ENCODE results near the gene TNFRSF21. TPM values are rescaled to one million over a fixed set of nuclear protein-coding genes. Genes with fewer than 3 reads are reported as not detected.

The TNFRSF21 gene, protein sequence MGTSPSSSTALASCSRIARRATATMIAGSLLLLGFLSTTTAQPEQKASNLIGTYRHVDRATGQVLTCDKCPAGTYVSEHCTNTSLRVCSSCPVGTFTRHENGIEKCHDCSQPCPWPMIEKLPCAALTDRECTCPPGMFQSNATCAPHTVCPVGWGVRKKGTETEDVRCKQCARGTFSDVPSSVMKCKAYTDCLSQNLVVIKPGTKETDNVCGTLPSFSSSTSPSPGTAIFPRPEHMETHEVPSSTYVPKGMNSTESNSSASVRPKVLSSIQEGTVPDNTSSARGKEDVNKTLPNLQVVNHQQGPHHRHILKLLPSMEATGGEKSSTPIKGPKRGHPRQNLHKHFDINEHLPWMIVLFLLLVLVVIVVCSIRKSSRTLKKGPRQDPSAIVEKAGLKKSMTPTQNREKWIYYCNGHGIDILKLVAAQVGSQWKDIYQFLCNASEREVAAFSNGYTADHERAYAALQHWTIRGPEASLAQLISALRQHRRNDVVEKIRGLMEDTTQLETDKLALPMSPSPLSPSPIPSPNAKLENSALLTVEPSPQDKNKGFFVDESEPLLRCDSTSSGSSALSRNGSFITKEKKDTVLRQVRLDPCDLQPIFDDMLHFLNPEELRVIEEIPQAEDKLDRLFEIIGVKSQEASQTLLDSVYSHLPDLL
- 41.2 to 94.8 TPM (median 50.2 TPM) in 3 replicates for polyA plus RNA-seq
- 18.4 TPM for polyA plus RNA-seq (2011; ENCODE audit: low read depth)
- polyA plus RNA-seq (2011; cell fraction: cytosol; rRNA removed): 77.1 and 79.5 TPM in 2 replicates
- polyA plus RNA-seq (2011; cell fraction: nucleus; rRNA removed): 86.4 and 102 TPM in 2 replicates
- polyA plus RNA-seq (2012; ENCODE audit: low replicate concordance): 42.4 and 106 TPM in 2 replicates
- polyA minus RNA-seq: 87.0 to 114 TPM (median 113 TPM) in 3 replicates
- polyA minus RNA-seq (2011; cell fraction: cytosol; rRNA and poly(A)+ RNA removed): 85.6 TPM
- 57.3 and 102 TPM in 2 replicates for polyA minus RNA-seq (2011; cell fraction: nucleus; rRNA and poly(A)+ RNA removed)

DNA sequence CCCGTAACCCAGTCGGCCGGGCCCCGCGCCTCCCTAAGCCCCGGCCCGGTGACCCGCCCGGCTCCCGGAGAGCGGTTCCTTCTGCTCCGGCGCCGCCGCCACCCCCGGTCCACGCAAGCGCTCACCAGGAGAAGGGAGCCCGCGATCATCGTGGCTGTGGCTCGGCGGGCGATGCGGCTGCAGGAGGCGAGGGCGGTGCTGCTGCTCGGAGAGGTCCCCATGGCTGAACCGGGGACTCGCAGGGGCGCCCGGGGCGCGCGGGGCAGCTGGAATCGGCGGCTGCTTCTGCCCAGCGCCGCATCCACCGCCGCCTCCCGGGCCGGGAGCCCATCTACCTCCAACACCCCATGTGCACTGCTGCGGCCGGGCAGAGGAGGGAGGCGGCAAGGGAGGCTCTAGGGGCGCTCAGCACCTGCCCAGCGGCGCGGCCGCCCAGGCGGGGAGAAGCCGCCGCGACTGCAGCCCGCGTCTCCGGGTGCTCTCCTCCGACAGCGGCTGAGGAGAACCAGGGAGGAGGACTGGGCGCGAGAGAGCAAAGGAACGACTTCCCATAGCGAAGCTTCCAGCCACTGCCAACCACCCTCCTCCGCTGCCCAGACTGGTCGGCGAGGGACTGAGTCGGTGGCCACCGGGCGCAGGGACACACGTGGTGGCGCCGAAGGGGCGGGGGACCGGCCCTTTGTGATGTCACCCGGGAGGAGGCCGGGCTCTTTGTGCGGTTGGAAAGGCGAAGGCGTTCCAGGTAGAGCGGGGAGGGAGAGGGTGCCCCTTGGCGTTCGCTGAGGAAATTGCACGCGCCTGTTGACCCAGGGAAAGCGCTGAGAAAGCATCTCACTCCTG lies at the start of gene TNFRSF21:
TNFRSF21 (minus strand) TSS at position 615 of the 840 bp plus-strand sequence; CDS start at position 221, 394 bp downstream.
- Histone ChIP-seq H3K9ac (ENCODE audit: control insufficient read depth, extremely low read depth, insufficient read depth, low read length) (peak within 1 kb of the TSS; percentile 86), H2AFZ (ENCODE audit: control insufficient read depth, low read length) (peak within 1 kb of the TSS; percentile 82), H3K27me3 (ENCODE audit: control insufficient read depth, extremely low read depth, insufficient read depth, low read length) (no peaks in the 10 kb centered on the region), H4K20me1 (ENCODE audit: control insufficient read depth, extremely low read depth, insufficient read depth, low read length) (peaks cover 6% of the 10 kb centered on the region), H3K9me3 (ENCODE audit: control insufficient read depth, low read depth, low read length) (no peaks in the 10 kb centered on the region), H3K27ac (ENCODE audit: control insufficient read depth, insufficient read depth, low read length) (peak within 1 kb of the TSS; percentile 76), H3K4me1 (ENCODE audit: control insufficient read depth, extremely low read depth, insufficient read depth, low read length) (peaks cover 29% of the 10 kb centered on the region), H3K36me3 (ENCODE audit: control insufficient read depth in 2 of 2, extremely low read depth in 1 of 2, insufficient read depth in 2 of 2, low read length in 2 of 2) (peaks cover 2 to 11% of the 10 kb centered on the region in 2 experiments), H3K9me1 (ENCODE audit: control insufficient read depth, extremely low read depth, insufficient read depth, low read length) (peaks cover 3% of the 10 kb centered on the region), H3K4me2 (ENCODE audit: control insufficient read depth, extremely low read depth, insufficient read depth, low read depth, low read length) (peak within 1 kb of the TSS; percentile 99), H3K4me3 (ENCODE audit: control insufficient read depth in 2 of 3, extremely low read depth in 1 of 3, insufficient read depth in 2 of 3, low read depth in 1 of 3, low read length in 3 of 3) (peak within 1 kb of the TSS; percentile 70 to 92 (median 82)), H3K79me2 (ENCODE audit: control insufficient read depth, insufficient read depth, low read length) (peaks cover 53% of the 10 kb centered on the region)
- FAIRE-seq (peak; percentile 72), DNase-seq (ENCODE audit: low read depth, low spot score) (peak; percentile 46)
- TF ChIP-seq EZH2 (IDR thresholded peaks at IDR 0.05; ENCODE audit: low read length): no peak
- peak; percentile 94 to 97 (median 96) for TF ChIP-seq CTCF (optimal IDR thresholded peaks at IDR 0.05 in 1 of 3, IDR thresholded peaks at IDR 0.05 in 1 of 3, conservative IDR thresholded peaks at IDR 0.05 in 1 of 3; ENCODE audit: extremely low read depth in 1 of 3, insufficient read depth in 2 of 3, low read length in 3 of 3)
- dilution Hi-C loops (cut with MboI; ENCODE audit: extremely low pct_ligation_motif_present, low sequenced_read_pairs): no loop called here

DNA sequence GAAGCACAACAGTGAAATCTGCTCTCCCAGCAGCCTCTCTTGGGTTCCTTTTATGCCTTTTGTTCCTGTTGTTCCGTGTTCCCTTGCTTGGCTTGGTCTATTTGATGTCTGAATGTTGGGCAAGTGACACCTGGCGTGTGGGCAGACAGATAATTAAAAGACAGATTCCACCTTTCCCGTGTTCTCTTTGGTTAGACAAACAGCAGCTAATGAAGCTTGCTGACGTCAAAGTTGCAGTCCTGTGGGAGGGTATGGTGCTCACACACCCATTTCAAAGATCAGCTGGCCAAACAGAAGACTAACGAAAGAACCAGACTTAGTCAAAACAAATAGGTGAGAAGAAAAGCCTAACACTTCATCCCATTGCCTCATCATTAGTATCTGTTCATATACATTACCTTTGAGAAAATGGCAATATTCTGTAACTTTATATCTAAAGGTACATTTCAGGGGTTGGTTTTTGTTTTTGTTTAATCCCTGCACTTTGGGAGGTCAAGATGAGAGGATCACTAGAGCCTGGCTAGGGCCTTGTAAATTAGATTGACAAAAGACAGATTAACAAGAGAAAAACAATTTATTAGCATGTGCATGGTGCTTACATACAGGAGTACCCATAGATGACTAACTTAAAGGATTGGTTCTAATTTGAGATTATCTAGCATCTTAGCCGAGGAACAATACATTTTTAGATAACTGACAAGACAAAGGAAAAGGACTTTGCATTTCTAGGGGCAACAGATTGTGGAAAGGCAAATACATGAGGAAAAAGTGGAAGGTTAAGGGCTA lies 48.9 kb upstream of the TNFRSF21 start:
- Histone ChIP-seq H3K9me1 (ENCODE audit: control insufficient read depth, extremely low read depth, insufficient read depth, low read length) (no peaks in the 10 kb centered on the region), H3K4me1 (ENCODE audit: control insufficient read depth, extremely low read depth, insufficient read depth, low read length) (no peaks in the 10 kb centered on the region), H4K20me1 (ENCODE audit: control insufficient read depth, extremely low read depth, insufficient read depth, low read length) (no peaks in the 10 kb centered on the region), H3K36me3 (ENCODE audit: control insufficient read depth in 2 of 2, extremely low read depth in 1 of 2, insufficient read depth in 2 of 2, low read length in 2 of 2) (no peaks in the 10 kb centered on the region), H3K4me3 (ENCODE audit: control insufficient read depth in 2 of 3, extremely low read depth in 1 of 3, insufficient read depth in 2 of 3, low read depth in 1 of 3, low read length in 3 of 3) (no peak overlapping the region), H3K27me3 (ENCODE audit: control insufficient read depth, extremely low read depth, insufficient read depth, low read length) (peaks cover 7% of the 10 kb centered on the region), H3K9ac (ENCODE audit: control insufficient read depth, extremely low read depth, insufficient read depth, low read length) (no peak overlapping the region), H3K4me2 (ENCODE audit: control insufficient read depth, extremely low read depth, insufficient read depth, low read depth, low read length) (no peak overlapping the region), H3K79me2 (ENCODE audit: control insufficient read depth, insufficient read depth, low read length) (no peaks in the 10 kb centered on the region), H3K9me3 (ENCODE audit: control insufficient read depth, low read depth, low read length) (no peaks in the 10 kb centered on the region), H2AFZ (ENCODE audit: control insufficient read depth, low read length) (no peak overlapping the region), H3K27ac (ENCODE audit: control insufficient read depth, insufficient read depth, low read length) (no peak overlapping the region)
- dilution Hi-C loops (cut with MboI; ENCODE audit: extremely low pct_ligation_motif_present, low sequenced_read_pairs): no loop called here
- FAIRE-seq: no peak
- no peak for TF ChIP-seq CTCF (optimal IDR thresholded peaks at IDR 0.05 in 1 of 3, IDR thresholded peaks at IDR 0.05 in 1 of 3, conservative IDR thresholded peaks at IDR 0.05 in 1 of 3; ENCODE audit: extremely low read depth in 1 of 3, insufficient read depth in 2 of 3, low read length in 3 of 3)
- no peak for DNase-seq (ENCODE audit: low read depth, low spot score)
